Erythroblast (primary cell): ENCODE data around the gene FBXL13.
"Not testable (repeated sequence)": the region's sequence is repeated elsewhere in the genome, so short reads cannot be mapped to it uniquely, and the experiment has no call there.

ENCODE experiments used
- DNase-seq, 2 experiments: peaks; one replicate each; lab custom pipeline; 2025; lab: John Stamatoyannopoulos, UW
- GATA1 ChIP-seq: IDR thresholded peaks from 2 replicates; pipeline ENCODE4 v1.6.1; 2011; ENCODE audit warnings: low read depth, mild to moderate bottlenecking, control low read depth, low read length, moderate library complexity
- POLR2A ChIP-seq: IDR thresholded peaks from 2 replicates; pipeline ENCODE4 v1.6.1; 2011; ENCODE audit warnings: mild to moderate bottlenecking, low read length

Gene FBXL13

GRCh38 chr7:103100348-103100747 is 25.8 kb upstream of the FBXL13 start:
- TF ChIP-seq GATA1 (no peak), POLR2A (no peak)
- DNase-seq: no peak

DNA sequence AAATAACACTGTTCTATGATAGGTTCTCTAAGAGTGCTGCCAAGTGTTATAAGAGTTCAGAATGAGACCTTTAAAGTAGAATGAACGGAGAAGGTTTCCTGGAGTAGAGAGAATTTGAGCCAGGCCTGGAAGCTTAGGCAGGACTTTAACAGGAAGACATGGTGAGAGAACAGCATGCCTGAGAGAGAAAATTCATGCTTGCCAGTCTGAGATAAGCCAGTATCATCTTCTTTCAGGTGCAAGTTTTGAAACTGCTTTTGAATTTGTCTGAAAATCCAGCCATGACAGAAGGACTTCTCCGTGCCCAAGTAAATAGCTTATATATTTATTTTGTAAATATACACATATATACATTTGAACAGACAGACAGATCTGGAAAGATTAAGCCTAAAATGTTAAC is 22.4 kb upstream of the FBXL13 start:
- DNase-seq: peak; percentile 59 to 74
- no peak for TF ChIP-seq GATA1
- TF ChIP-seq POLR2A: no peak

DNA sequence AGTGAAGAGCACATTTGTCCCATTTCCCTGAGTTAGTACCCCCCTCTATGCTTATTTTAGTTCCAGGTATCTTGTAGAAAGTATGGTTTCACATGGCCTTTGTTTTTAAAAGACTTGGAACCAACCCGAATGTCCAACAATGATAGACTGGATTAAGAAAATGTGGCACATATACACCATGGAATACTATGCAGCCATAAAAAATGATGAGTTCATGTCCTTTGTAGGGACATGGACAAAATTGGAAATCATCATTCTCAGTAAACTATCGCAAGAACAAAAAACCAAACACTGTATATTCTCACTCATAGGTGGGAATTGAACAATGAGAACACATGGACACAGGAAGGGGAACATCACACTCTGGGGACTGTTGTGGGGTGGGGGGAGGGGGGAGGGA is 21.0 kb upstream of the FBXL13 start:
- DNase-seq: not testable (repeated sequence)

DNA sequence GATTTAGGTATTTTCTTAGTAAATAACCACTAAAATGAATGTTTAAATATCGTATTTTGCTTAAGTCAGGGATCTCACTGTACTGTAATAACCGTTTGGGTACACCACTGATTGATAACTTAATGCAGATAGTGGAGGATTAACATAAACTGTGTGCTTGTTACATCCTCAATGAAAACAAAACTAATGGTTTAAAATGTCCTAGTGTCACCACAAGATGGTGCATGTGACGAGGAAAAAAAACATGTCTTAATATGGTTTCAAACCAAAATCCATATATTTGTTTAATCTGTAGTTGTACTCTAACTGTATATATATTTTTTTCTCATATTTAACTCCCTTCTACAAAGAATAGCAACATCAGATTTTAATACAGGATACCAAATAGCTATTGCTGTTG is 19.5 kb upstream of the FBXL13 start:
- peak; percentile 47 to 49 for DNase-seq
- no peak for TF ChIP-seq POLR2A
- no peak for TF ChIP-seq GATA1

- no peak for DNase-seq
- TF ChIP-seq POLR2A (no peak), GATA1 (no peak)
Measured at GRCh38 chr7:103093429-103093828, 18.8 kb upstream of the FBXL13 start.

DNA sequence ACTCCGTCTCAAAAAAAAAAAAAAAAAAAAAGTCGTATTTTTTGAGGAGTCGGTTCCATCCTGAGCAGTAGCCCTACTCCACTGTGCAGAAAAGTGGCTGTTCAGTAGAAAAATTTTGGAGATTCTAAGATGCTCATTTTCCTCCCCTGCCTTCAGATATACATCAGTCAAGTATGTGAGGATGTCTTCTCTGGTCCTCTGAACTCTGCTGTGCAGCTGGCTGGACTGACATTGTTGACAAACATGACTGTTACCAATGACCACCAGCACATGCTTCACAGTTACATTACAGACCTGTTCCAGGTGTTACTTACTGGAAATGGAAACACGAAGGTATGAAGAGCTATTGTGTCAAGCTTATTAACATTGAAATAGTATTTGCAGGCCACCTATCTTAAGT is 17.7 kb upstream of the FBXL13 start:
- not testable (repeated sequence) for DNase-seq

GRCh38 chr7:103083210-103083609 is 8.6 kb upstream of the FBXL13 start:
- no peak for DNase-seq
- TF ChIP-seq GATA1 (no peak), POLR2A (no peak)

DNA sequence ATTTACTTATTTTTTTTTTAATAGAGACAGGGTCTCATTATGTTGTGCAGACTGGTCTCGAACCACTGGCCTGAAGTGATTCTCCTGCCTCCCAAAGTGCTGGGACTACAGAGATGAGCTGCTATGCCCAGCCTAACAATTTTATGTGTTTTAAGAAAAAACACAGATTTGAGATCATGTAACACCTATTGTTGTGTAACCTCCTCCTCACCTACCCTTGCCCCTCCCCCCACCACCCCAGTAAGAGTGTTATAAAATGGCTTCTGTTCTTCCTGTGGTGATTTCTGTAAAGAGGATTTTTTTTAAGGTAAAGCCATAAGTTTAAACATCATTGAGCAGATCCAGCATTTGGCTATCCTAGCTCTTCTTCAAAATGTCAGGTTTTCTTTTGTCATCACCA is 7.9 kb upstream of the FBXL13 start:
- DNase-seq: no peak
- TF ChIP-seq POLR2A: no peak

DNA sequence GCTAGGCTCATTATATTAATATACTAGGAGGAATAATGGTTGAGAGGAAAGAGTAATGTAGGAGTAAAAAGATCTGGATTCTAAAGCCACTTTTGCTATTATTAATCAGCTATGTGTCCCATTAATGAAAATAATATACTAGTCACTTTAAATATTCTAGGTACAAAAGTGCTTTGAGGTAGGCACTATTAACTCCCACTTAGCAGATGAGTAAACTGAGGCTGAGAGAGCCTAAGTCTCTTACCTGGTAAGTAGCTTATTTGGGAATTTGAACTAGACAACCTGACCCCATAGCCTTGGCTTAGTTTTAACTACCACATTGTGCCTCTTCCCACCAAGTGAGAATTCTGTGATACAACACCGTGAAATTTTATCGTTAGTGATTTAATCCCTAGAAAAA is 6.3 kb upstream of the FBXL13 start:
- no peak for DNase-seq
- TF ChIP-seq GATA1 (no peak), POLR2A (no peak)

- DNase-seq: no peak
- no peak for TF ChIP-seq GATA1
- no peak for TF ChIP-seq POLR2A
Measured at GRCh38 chr7:103079836-103080235, 5.2 kb upstream of the FBXL13 start.

DNA sequence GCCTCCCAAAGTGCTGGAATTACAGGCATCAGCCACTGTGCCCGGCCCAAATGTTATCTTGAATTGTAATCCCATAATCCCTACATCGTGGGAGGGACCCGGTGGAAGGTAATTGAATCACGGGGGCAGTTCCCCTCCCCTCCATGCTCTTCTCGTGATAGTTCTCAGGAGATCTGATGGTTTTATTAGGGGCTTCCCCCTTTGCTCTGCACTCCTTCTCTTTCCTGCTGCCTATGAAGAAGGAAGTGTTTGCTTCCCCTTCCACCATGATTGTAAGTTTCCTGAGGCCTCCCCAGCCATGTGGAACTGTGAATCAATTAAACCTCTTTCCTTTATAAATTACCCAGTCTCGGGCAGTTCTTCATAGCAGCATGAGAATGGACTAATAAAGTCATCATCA is 3.6 kb upstream of the FBXL13 start:
- DNase-seq: not testable (repeated sequence)

DNA sequence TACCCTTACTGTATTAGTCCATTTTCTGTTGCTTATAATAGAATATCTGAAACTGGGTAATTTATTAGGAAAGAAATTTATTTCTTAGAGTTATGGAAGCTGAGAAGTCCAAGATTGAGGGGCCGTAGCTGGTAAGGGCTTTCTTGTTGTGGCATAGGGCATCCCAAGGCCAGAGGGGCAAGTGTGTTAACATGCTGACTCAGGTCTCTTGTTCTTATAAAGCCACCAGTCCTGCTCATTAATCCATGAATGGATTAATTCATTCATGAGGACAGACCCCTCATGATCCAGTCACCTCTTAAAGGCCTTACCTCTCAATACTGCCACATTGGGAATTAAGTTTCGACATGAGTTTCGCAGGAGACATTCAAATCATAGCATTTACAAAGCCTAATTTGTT is 2.7 kb upstream of the FBXL13 start:
- DNase-seq: no peak
- TF ChIP-seq POLR2A (no peak), GATA1 (no peak)

DNA sequence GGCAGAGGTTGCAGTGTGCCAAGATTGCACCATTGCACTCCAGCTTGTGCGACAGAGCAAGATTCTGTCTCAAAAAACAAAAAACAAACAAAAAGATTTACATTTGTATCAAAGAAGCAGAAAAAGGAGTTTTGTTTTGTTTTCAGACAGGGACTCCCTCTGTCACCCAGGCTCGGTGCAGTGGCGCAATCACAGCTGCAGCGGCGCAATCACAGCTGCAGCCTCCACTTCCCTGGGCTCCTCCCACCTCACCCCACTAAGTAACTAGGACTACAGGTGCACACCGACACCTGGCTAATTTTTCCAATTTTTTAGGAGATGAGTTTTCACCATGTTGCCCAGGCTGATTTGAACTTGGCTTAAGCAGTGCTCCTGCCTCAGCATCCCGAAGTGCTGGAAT is 2.2 kb upstream of the FBXL13 start:
- DNase-seq: peak; percentile 3 to 38

GRCh38 chr7:103075337-103075918 is 832 bp upstream of the FBXL13 start:
- DNase-seq: peak; percentile 70 to 72
- TF ChIP-seq GATA1 (no peak), POLR2A (no peak)

More for the DNA sequence above, 2.2 kb upstream of the FBXL13 start:
- TF ChIP-seq GATA1: no peak
- TF ChIP-seq POLR2A: no peak

GRCh38 chr7:103073989-103074518 is 542 bp downstream of the FBXL13 start:
- no peak for DNase-seq
- no peak for TF ChIP-seq GATA1

- no peak for DNase-seq
- TF ChIP-seq POLR2A: no peak
- no peak for TF ChIP-seq GATA1
Measured at GRCh38 chr7:103071000-103071399, 3.6 kb downstream of the FBXL13 start.
